ENCODE measurements around the gene PCDHA5.
"Not testable (repeated sequence)": the region's sequence is repeated elsewhere in the genome, so short reads cannot be mapped to it uniquely, and the experiment has no call there.

DNA sequence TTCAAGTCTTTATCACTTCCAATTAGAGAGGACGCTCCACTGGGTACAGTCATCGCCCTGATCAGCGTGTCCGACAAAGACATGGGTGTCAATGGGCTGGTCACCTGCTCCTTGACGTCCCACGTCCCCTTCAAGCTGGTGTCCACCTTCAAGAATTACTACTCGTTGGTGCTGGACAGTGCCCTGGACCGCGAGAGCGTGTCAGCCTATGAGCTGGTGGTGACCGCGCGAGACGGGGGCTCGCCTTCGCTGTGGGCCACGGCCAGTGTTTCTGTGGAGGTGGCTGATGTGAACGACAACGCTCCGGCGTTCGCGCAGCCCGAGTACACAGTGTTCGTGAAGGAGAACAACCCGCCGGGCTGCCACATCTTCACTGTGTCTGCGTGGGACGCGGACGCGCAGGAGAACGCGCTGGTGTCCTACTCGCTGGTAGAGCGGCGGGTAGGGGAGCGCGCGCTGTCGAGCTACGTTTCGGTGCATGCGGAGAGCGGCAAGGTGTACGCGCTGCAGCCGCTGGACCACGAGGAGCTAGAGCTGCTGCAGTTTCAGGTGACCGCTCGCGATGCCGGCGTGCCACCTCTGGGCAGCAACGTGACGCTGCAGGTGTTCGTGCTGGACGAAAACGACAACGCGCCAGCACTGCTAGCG is 13.0 kb upstream of the PCDHA5 start:
- TF ChIP-seq, protein P1, sequence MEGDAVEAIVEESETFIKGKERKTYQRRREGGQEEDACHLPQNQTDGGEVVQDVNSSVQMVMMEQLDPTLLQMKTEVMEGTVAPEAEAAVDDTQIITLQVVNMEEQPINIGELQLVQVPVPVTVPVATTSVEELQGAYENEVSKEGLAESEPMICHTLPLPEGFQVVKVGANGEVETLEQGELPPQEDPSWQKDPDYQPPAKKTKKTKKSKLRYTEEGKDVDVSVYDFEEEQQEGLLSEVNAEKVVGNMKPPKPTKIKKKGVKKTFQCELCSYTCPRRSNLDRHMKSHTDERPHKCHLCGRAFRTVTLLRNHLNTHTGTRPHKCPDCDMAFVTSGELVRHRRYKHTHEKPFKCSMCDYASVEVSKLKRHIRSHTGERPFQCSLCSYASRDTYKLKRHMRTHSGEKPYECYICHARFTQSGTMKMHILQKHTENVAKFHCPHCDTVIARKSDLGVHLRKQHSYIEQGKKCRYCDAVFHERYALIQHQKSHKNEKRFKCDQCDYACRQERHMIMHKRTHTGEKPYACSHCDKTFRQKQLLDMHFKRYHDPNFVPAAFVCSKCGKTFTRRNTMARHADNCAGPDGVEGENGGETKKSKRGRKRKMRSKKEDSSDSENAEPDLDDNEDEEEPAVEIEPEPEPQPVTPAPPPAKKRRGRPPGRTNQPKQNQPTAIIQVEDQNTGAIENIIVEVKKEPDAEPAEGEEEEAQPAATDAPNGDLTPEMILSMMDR (IDR thresholded peaks at IDR 0.05): not testable (repeated sequence)
- not testable (repeated sequence) for TF ChIP-seq POLR2A (IDR thresholded peaks at IDR 0.05)
